Gastrocnemius medialis (tissue), 4 donors: ENCODE results near the gene SCAF1.

Experiments used
- CTCF ChIP-seq, 5 experiments: fragments of 450-650 bp in 3 of 5; fragments of 200-600 bp in 2 of 5; sonication (generic) in 2 of 5; IDR thresholded peaks in 4 of 5; conservative IDR thresholded peaks in 1 of 5; 1 replicate in 4 of 5; 2 replicates in 1 of 5; pipeline ENCODE4 v1.5.1; 2016 to 2019; ENCODE audit warnings: antibody characterized with exemption in 5 of 5, mild to moderate bottlenecking in 3 of 5, moderate library complexity in 3 of 5
- POLR2A ChIP-seq, 2 donors: fragments of 450-650 bp; IDR thresholded peaks; one replicate each; pipeline ENCODE4 v1.6.1; 2017; ENCODE audit warnings: antibody characterized with exemption in 2 of 2, mild to moderate bottlenecking in 2 of 2, moderate library complexity in 2 of 2

- TF ChIP-seq POLR2A (IDR thresholded peaks at IDR 0.05) (peak; percentile 92 to 97), CTCF (IDR thresholded peaks at IDR 0.05 in 4 of 5, conservative IDR thresholded peaks at IDR 0.05 in 1 of 5) (peak in 1 of 5 experiments; percentile 11)
These were observed at the start of gene SCAF1 for GRCh38 chr19:49641688-49642491.
